BE2C (cell line): Measurements from ENCODE around the gene ALKBH2.

ENCODE experiments used
- DNase-seq: peaks from one replicate; pipeline ENCODE4 v3.0.0-alpha.2; 2020
- H3K27me3 ChIP-seq: fragments of 250-450 bp; sonication (Bioruptor Pico); 2 replicates; pipeline ENCODE4 v1.5.1; 2020; ENCODE audit warnings: mild to moderate bottlenecking
- H3K36me3 ChIP-seq: fragments of 250-450 bp; sonication (Bioruptor Pico); 2 replicates; pipeline ENCODE4 v1.5.1; 2020; ENCODE audit warnings: mild to moderate bottlenecking
- H3K4me1 ChIP-seq: fragments of 250-450 bp; sonication (Bioruptor Pico); 2 replicates; pipeline ENCODE4 v1.5.1; 2020
- H3K4me3 ChIP-seq: 2 replicates; pipeline ENCODE4 v1.5.1; 2011; ENCODE audit warnings: low read depth, low read length
- H3K9me3 ChIP-seq: fragments of 250-450 bp; sonication (Bioruptor Pico); 2 replicates; pipeline ENCODE4 v1.5.1; 2020
- CTCF ChIP-seq: IDR thresholded peaks from 2 replicates; pipeline ENCODE4 v1.5.1; 2012; ENCODE audit warnings: mild to moderate bottlenecking, low read depth, low read length

The ALKBH2 gene

GRCh38 chr12:109069307-109070271, 23.7 kb downstream of the ALKBH2 start:
- Histone ChIP-seq H3K4me3 (no peak overlapping the region), H3K27me3 (no peaks in the 10 kb centered on the region), H3K9me3 (no peaks in the 10 kb centered on the region), H3K4me1 (no peaks in the 10 kb centered on the region), H3K36me3 (peaks cover 13% of the 10 kb centered on the region)
- no peak for DNase-seq
- TF ChIP-seq CTCF, result no peak

DNA sequence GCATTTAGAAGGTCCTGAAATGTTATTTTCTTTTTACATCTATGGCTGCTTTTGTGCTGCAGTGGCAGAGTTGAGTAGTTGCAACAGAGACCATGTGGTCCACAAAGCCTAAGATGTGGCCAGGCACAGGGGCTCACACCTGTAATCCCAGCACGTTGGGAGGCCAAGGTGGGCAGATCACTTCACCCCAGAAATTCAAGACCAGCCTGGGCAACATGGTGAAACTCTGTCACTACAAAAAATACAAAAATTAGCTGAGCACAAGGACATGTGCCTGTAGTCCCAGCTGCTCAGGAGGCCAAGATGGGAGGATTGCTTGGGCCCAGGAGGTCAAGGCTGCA, 27.4 kb downstream of the ALKBH2 start:
- H3K4me1 ChIP-seq, result no peaks in the 10 kb centered on the region
- no peak for TF ChIP-seq CTCF
- DNase-seq, result no peak
- H3K27me3 ChIP-seq, result no peaks in the 10 kb centered on the region
- H3K36me3 ChIP-seq, result peaks cover 11% of the 10 kb centered on the region
- H3K9me3 ChIP-seq, result no peaks in the 10 kb centered on the region
- no peak overlapping the region for H3K4me3 ChIP-seq

- no peaks in the 10 kb centered on the region for H3K4me1 ChIP-seq
- H3K4me3 ChIP-seq, result no peak overlapping the region
- TF ChIP-seq CTCF, result no peak
- peaks cover 11% of the 10 kb centered on the region for H3K36me3 ChIP-seq
- DNase-seq, result no peak
- no peaks in the 10 kb centered on the region for H3K27me3 ChIP-seq
- H3K9me3 ChIP-seq, result no peaks in the 10 kb centered on the region
Measured at GRCh38 chr12:109065154-109065852, 28.0 kb downstream of the ALKBH2 start.

DNA sequence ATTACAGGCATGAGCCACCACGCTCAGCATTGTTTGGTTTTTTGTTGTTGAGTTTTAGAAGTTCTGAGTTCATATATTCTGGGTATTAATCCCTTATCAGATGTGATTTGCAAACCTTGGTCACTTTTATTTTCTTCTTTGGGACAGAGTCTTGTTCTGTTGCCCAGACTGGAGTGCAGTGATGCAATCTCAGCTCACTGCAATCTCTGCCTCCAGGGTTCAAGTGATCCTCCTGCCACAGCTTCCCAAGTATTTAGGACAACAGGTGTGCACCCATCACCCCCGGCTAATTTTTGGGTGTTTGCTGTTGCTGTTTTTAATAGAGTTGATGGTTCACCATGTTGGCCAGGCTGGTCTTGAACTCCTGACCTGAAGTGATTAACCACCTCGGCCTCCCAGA, 29.1 kb downstream of the ALKBH2 start:
- DNase-seq, result no peak
- peaks cover 10% of the 10 kb centered on the region; the same call in 1 of the 2 replicates for H3K36me3 ChIP-seq
- H3K27me3 ChIP-seq, result no peaks in the 10 kb centered on the region
- H3K4me1 ChIP-seq, result no peaks in the 10 kb centered on the region
- no peak for TF ChIP-seq CTCF
- H3K9me3 ChIP-seq, result no peaks in the 10 kb centered on the region
- H3K4me3 ChIP-seq, result no peak overlapping the region

DNA sequence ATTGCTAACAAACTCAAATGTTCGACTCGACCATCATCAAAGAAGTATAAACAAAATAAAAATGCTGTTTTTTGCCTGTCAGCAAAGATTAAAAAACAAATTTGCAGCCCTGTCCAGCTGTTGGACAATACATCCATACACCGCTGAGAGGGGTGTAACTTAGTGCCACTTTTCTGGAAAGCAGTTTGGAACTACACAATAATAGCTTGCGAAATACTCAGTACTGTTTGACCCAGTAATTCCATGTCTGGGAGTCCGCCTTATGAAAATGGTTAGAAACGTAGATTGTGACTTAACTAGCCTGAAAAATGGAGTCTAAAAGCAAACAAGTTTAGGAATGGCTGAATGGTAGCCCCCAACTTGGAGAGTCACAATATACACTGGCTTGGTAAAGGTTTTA, 34.5 kb downstream of the ALKBH2 start:
- no peak overlapping the region for H3K4me3 ChIP-seq
- 0 out of 2 replicates have a peak, but pooled peaks cover 3% of the 10 kb centered on the region for H3K36me3 ChIP-seq
- no peaks in the 10 kb centered on the region for H3K9me3 ChIP-seq

More for the DNA sequence above, 34.5 kb downstream of the ALKBH2 start:
- Histone ChIP-seq H3K27me3 (no peaks in the 10 kb centered on the region), H3K4me1 (no peaks in the 10 kb centered on the region)
- DNase-seq, result no peak
- TF ChIP-seq CTCF, result no peak
